HG02610 (cell line): ENCODE results near the gene ZNF469.

ENCODE experiments used
- ATAC-seq: cut with Tn5 transposase; IDR thresholded peaks from one replicate; pipeline ENCODE4 v1.9.1; 2021; ENCODE audit warnings: mild to moderate bottlenecking, moderate library complexity; ENCODE audit not compliant: unreplicated experiment

Gene ZNF469

GRCh38 chr16:88389191-88389590, 6.4 kb downstream of the ZNF469 start:
- no peak for ATAC-seq

- ATAC-seq = no peak
Observed at GRCh38 chr16:88389621-88390160, 6.9 kb downstream of the ZNF469 start.

DNA sequence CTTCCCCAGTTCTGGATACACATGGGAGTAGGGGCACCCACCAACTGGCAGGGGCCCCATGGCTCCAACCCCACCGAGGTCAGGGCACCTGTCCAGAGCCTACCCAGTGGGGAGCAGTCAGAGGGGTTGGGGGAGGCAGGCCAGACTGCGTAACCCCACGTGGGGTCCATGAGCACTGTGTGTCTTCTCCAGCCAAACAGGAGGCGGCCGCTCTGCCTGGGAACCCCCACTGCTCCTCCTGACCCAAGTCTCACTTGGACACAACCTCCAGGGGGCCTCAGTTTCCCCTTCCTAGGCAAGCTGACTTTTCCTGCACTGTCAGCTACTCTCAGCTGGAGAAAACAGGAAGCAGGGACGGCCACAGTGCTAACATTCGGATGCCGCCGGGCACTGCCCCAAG, 7.5 kb downstream of the ZNF469 start:
- ATAC-seq = no peak

DNA sequence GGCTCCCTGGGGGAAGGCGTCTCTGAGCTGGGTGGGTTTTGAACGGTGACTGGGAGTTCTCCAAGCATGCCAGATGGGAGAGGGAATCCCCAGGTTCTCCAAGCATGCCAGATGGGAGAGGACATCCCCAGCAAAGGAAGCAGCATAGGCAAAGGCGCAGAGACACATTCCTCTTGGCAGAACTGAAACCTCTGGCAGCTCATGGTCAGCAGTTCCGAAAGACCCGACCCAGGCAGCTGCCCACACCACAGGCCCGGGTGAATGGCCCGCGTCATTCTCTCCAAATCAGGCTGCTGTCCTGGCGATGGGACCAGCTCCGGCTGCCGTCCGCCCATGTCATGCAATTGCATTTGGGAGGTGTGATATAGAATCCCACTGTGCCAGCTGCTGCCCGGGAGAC, 8.0 kb downstream of the ZNF469 start:
- no peak for ATAC-seq

DNA sequence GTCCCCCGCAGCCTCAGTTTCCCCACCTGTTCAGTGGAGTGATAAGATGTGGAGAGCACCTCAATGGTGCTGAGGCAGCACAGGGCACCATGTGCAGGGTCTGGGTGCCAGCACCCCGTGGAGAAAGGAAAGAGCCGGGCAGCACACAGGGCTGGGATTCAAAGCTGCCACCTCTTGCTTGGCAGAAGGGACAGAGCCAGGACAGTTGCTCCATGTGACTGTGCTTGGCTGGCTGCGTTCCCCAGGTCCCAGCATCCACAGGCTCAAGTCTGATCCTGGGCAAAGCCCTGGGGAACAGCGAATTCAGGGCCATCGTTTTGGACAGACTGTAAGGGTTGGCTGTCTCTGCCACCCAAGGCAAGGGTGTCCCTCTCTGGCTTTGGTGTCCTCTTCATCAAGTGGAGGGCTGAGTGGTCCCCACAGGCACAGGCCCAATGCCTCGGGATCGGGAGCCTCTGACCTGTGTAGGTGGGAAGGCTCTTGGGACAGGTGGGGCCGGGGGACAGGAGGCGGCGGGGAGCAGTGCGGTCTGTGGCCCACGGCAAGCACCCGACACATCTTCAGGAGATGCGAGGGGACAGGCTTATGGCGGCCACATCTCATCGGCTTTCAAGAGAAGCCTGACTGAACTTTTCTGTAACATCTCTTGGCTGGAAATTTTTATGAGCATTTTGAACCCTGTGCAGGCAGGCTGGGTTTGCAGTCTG, 8.5 kb downstream of the ZNF469 start:
- no peak for ATAC-seq

DNA sequence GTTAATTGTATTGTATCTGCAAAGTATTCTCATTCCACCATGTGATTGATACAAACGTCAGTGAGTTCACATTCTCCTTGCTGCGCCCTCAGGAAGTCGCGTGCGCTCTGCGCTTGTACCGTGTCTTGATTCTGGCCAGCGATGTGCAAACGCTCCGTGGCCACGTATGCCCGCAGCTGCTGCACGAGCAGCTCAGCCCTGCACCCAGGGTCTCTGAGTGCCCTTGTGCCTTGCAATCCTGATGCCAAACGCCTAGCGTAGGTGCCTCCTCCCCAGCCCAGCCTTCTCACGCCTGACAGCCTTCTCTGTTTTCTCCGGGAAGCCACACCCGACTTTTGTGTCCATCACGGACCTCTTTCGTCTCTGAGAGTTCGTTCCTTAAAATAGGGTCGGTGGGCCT, 9.4 kb downstream of the ZNF469 start:
- no peak for ATAC-seq

- ATAC-seq = no peak
Observed at GRCh38 chr16:88392616-88393015, 9.9 kb downstream of the ZNF469 start.

GRCh38 chr16:88393034-88393433, 10.3 kb downstream of the ZNF469 start:
- no peak for ATAC-seq

- ATAC-seq = no peak
Observed at GRCh38 chr16:88393571-88393970, 10.8 kb downstream of the ZNF469 start.

GRCh38 chr16:88394426-88394825, 11.7 kb downstream of the ZNF469 start:
- ATAC-seq = no peak

DNA sequence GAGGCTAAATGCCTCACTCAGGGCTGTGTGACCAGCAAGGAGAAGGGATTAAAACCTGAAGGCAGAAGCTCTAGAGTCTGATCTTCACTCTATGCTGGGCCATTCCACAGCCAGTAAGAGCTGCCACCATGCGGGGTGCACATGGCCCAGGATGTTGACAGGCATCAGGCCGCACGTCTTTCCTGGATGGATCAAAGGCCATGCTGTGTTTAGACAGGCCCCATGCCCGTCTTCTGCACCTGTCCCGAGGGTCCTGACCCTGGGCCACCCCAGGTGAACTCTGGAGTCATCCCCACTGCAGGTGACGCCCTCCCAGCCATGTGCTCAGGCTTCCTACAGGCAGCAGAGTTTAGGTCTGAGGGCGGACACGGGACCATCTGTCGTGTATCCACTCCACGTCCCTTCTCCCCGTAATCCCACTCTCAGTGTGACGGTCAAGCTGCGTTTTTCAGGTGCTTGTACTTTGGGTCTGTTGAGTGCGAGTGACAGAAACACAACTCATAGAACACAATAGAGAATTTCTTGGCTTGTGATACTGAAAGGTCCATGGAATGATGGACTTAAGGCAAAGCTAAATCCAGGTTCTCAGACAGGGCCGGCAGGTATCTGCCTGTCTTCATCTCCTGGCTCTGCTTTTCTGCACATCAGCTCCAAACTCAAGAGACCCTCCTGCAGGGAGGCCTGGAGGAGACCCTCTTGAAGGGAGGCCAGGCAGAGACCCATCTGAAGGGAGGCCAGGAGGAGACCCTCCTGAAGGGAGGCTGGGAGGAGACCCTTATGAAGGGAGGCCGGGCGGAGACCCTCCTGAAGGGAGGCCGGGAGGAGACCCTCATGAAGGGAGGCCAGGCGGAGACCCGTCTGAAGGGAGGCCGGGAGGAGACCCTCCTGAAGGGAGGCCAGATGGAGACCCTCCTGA, 13.2 kb downstream of the ZNF469 start:
- no peak for ATAC-seq

GRCh38 chr16:88398170-88398873, 15.6 kb downstream of the ZNF469 start:
- no peak for ATAC-seq

GRCh38 chr16:88398874-88399178, 16.1 kb downstream of the ZNF469 start:
- ATAC-seq = no peak

GRCh38 chr16:88400186-88400585, 17.4 kb downstream of the ZNF469 start:
- no peak for ATAC-seq

DNA sequence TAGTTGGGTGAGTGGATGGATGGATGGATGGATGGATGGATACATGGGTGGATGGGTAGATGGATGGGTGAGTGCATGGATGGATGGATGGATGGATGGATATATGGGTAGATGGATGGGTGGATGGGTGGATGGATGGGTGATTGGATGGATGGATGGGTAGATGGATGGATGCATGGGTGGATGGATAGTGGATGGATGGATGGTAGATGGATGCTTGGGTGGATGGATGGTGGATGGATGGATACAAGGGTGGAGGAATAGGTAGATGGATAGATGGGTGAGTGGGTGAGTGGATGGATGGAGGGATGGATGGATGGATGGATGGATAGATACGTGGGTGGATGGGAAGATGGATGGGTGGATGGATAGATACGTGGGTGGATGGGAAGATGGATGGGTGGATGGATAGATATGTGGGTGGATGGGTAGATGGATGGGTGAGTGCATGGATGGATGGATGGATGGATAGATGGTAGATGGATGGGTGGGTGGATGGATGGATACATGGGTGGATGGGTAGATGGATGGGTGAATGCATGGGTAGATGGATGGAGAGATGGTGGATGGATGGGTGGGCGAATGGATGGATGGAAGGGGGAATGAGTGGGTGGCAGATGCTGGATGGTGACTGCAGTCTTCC, 19.0 kb downstream of the ZNF469 start:
- no peak for ATAC-seq

DNA sequence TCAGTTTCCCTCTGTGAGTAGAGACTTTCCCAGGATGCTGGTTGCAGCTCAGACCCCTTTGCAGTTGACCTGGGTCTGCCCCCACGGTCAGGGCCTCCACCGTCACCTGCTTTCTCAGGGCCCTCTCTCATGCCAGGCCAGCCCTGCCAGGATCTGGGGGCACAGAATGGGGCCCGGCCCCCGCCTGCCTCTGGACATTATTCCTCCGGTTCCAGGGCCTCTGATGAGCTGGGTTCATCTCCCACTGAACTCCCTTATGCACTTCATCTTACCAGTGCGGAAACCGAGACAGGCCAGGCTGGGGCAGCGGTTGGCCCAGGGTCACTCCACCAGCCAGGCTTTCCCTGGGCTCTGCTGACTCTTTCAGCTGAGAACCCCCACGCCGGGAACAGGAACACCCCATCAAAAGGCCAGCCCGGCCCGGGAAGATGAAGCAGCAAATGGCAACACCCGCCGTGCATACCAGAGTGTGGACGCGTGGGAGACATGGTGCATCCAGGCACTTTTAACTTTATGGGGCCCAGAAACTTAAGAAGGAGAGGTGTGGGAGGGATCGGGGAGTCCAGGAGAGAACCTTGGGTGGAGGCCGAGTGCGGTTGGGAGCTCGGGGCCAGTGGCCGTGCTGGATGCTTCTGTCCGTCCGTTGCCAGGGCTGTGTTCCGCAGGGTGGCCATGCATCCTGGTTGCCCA, 19.9 kb downstream of the ZNF469 start:
- ATAC-seq = no peak

- no peak for ATAC-seq
Observed at GRCh38 chr16:88403794-88404581, 21.2 kb downstream of the ZNF469 start.

GRCh38 chr16:88404769-88405168, 22.0 kb downstream of the ZNF469 start:
- ATAC-seq = no peak

DNA sequence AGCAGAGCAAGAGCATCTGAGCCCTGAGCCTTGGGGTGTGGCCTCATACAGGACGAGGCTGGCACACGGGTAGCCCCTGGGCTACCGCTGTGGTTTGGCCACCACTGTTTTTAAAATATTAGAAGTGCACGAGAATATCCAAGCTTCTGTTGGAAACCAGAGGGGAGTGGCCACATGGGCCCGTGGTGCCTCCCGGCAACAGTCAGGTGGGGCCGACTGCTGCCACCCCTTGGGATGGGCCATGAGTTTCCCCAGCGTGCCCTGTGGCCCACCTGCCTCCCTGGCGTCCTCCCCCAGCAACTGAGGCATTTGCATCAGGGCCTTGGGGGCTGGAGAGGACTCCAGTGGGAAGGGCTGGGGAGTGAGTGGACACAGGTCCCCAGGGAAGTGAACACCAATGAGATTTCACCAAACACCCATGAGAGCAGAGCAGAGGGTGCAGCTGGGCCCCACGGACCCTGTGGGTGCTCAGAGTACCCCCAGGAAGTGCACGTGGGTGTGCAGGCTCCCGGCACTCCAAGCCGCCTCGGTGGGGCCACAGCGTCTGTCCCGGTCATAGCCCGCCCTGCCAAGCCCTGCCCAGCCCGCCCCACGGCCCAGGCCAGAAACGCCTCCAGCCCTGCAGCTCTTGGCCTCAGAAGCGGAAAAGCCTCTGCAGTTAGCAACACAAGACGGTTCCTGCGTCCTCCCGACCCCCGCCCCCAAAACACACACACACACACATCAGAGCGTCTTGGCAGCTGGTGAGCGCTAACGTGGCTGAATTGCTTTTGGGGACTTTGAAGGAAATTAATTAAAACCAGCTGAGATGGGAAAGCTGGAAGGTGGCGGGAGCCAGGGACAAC, 22.7 kb downstream of the ZNF469 start:
- no peak for ATAC-seq
